COLO668 (cell line): ENCODE measurements around the gene CSDE1.
"Not testable (repeated sequence)": the region's sequence is repeated elsewhere in the genome, so short reads cannot be mapped to it uniquely, and the experiment has no call there.

Experiments
- DNase-seq: peaks from one replicate; lab custom pipeline; 2025; ENCODE audit not compliant: unreplicated experiment; lab: John Stamatoyannopoulos, UW

CSDE1 gene

DNA sequence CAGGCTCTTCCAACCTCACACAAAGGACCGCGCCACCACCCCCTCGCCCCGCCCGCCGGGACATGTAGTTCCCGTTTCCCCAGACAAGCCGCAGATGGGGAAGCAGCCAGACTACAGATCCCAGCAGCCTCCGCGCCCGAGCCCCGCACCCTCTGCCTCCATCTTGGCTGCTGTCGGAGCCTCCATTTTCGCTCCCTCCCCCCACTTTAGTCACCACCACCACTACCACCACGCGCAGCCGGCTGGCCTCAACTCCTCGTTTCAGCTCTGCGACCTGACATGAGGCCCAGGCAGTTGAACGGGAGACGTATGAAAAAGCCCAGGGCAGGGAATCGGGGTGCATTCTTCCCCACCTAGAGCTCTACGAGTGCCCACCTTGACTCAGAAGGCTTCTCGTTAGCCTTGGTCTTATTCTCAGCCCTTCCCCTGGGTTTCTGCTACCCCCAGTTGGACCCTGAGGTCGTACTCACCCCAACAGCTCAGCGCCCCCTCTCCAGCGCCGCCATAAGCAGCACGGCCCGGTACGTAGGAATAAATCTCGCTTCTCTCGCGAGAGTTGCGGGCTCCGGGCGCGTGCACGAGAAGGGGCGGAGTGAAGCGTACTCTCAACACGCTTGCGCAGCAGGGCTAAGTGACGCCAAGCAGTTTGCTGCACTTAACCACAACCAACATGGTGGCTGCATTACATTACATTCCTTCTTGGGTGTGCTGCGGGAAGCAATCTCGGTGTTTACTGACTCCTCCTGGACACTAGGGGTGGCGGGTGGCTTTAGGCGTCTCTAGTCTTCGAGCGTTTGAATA is at the start of gene CSDE1:
TSS of gene CSDE1 (minus strand) at position 530 of the 801 bp plus-strand sequence. CDS start 18,094 bp downstream, outside the sequence.
- DNase-seq = peak; percentile 98

DNA sequence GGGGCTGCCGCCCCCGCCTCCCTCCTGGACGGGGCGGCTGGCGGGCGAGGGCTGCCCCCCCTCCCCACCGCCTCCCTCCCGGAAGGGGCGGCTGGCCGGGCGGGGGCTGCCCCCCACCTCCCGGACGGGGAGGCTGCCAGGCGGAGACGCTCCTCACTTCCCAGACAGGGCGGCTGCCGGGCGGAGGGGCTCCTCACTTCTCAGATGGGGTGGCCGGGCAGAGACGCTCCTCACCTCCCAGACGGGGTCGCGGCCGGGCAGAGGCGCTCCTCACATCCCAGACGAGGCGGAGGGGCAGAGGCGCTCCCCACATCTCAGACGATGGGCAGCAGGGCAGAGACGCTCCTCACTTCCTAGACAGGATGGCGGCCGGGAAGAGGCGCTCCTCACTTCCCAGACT is 46.7 kb upstream of the CSDE1 start:
- not testable (repeated sequence) for DNase-seq

DNA sequence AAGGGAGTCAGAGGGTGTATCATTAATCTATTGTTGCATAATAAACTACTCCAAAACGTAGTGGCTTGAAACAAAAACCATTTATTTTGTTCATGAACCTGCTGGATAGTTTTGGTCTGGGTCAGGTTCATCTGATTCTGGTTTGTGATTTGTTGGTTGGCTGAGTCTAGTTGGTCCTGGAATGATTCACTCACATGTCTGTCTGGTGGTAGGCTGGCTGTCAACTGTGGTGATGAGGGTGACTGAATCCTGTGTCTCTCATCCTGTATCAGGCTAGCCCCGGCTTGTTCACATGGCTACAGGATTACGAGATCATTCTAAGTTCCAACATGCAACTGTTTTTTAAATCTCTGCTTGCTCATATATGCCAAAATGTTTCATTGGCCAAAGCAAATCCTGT is 45.2 kb upstream of the CSDE1 start:
- no peak for DNase-seq

DNA sequence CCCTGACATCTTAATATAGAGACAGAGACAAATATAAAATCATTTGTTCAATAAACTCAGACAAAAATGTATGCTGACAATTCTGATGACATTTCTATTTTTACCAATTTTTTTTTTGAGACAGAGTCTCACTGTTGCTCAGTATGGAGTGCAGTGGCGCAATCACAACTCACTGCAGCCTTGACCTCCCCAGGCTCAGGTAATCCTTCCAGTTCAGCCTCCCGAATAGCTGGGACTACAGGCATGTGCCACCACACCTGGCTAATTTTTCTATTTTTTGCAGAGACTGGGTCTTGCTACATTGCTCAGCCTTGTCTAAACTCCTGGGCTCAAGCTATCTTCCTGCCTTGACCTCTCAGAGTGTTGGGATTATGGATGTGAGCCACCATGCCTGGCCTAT is 36.3 kb upstream of the CSDE1 start:
- no peak for DNase-seq

DNA sequence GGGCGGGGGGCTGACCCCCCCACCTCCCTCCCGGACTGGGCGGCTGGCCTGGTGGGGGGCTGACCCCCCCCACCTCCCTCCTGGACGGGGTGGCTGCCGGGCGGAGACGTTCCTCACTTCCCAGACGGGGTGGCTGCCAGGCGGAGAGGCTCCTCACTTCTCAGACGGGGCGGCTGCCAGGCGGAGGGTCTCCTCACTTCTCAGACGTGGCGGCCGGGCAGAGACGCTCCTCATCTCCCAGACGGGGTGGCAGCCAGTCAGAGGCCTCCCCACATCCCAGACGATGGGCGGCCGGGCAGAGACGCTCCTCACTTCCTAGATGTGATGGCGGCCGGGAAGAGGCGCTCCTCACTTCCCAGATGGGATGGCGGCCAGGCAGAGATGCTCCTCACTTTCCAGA is 32.8 kb upstream of the CSDE1 start:
- not testable (repeated sequence) for DNase-seq

DNA sequence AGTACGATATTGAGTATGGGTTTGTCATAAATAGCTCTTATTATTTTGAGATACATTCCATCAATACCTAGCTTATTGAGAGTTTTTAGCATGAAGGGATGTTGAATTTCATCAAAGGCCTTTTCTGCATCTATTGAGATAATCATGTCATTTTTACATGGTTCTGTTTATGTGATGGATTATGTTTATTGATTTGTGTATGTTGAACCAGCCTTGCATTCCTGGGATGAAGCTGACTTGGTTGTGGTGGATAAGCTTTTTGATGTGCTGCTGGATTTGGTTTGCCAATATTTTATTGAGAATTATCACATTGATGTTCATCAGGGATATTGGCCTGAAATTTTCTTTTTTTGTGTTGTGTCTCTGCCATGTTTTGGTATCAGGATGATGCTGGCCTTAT is 28.7 kb upstream of the CSDE1 start:
- DNase-seq = not testable (repeated sequence)

DNA sequence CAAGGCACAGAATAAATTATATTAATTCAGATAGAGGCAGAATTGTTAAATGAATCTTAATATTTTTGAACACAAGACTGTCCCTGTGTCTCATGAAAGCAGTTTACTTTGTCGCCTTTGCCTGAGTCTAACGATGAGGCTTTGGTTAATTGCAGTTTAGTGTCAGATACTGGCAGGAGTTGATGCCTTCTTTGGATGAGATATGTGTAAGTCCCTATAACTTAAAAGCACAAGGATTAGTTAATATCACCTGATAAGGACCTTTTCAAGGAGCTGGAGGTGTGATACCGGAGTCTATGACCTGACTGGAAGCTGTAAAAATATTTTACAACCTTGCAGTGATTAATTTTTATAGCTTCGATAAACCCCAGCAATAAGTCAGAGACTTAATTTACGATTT is 24.7 kb upstream of the CSDE1 start:
- DNase-seq = no peak

DNA sequence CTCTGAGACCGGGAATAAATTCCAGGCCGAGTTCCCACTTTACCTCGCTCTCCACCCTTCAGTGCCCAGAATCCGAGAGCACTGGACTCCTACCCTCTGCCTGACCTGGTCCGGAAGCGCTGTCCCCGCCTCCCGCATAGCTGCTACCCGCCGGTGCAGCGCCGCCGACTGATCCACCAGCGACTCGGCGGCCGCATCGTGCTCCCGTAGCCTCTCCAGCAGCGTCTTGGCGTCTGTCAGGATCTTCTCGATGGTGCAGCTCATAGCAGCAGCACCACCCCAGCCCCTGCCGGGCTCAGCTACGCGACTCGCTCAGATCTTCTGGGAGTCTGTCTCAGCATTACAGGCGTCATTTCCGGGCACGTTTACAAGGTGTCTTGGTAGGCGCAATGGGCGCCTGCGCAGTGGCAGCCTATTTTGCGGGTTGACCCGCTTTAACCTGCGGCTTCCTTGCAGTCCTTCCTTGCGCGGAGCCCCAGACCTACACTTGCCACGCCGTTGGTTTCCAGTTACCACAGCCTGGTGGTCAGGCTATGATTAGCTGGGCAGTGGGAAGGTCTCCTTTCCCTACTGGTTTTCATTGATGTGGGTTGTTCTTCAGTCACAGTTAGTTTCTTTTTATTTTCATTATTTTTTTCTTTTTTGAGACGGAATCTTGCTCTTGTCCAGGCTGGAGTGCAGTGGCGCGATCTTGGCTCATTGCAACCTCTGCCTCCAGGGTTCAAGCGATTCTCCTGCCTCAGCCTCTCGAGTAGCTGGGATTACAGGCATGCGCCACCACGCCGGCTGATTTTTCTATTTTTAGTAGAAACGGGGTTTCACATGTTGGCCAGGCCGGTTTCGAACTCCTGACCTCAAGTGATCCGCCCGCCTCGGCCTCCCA is 22.8 kb upstream of the CSDE1 start, which contains the start of gene SIKE1:
TSS of gene SIKE1 (minus strand) at position 342 of the 883 bp plus-strand sequence. CDS start at position 264, 78 bp downstream.
- DNase-seq = peak; percentile 91

DNA sequence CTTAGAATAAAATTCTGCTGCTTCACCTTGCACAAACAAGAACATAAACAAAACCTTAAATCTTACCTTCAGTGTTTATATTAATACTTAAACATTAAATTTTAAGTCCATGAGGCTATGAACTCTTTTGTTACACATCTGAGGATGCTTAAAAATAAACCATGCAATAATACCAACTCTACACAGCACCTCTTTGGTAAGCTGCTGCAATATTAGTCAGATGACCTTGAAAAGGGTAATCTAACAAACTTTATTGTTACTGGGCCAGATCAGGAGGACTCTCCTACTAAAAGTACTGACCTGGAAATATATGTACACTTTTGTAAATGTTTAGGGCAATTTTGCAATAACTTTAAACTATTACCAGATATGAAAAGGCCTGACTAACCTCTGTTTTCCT is 21.9 kb upstream of the CSDE1 start:
- no peak for DNase-seq

DNA sequence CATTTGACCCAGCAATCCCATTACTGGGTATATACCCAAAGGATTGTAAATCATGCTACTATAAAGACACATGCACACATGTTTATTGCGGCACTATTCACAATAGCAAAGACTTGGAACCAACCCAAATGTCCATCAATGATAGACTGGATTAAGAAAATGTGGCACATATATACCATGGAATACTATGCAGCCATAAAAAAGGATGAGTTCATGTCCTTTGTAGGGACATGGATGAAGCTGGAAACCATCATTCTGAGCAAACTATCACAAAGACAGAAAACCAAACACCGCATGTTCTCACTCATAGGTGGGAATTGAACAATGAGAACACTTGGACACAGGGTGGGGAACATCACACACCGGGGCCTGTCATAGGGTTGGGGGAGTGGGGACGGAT is 18.9 kb upstream of the CSDE1 start:
- not testable (repeated sequence) for DNase-seq

DNA sequence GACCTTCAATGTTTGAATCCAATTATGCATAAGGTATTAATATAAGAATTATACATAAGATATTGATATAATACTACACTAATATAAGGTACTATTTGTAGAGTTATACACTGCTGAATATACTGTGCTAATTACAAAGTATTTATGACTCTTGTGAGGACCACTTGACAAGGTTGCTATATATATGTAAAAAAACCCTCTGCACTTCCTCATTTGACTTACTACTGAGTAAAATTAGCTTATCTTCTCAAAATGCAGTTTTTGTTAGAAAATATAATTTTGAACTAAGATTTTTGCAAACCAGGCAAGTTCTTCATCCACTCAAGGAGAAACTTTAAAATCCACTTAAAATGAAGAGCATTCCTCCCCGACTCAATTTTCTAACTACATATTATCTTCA is 14.2 kb upstream of the CSDE1 start:
- DNase-seq = no peak

DNA sequence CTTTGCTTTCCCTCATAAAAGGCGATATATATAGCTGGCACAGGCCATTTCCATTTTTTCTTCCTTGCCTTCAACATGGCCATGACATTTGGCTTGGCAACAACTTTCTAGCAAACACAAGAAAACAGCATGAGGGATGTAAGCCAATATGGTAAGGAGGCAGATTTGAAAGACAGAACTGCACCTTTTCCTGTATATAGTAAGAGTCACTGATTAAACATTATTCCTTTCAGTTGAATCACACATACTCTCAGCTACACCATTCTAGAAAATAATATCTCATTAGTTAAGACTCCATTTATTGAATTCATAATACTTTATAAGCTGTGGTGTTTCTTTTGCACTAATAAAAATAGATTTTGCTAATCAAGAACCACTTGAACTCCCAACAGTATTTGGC is 13.2 kb upstream of the CSDE1 start:
- DNase-seq = no peak

DNA sequence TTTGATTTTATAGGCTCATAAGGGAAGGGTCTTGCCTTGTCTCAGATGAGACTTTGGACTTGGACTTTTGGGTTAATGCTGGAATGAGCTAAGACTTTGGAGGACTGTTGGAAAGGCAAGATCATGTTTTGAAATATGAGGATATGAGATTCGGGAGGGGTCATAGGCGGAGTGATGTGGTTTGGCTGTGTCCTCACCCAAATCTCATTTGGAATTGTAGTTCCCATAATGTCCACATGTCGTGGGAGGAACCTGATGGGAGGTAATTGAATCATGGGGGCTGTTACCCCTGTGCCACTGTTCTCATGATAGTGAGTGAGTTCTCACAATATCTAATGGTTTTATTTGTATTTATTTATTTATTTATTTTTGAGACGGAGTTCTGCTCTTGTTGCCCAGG is 6.9 kb upstream of the CSDE1 start:
- no peak for DNase-seq

DNA sequence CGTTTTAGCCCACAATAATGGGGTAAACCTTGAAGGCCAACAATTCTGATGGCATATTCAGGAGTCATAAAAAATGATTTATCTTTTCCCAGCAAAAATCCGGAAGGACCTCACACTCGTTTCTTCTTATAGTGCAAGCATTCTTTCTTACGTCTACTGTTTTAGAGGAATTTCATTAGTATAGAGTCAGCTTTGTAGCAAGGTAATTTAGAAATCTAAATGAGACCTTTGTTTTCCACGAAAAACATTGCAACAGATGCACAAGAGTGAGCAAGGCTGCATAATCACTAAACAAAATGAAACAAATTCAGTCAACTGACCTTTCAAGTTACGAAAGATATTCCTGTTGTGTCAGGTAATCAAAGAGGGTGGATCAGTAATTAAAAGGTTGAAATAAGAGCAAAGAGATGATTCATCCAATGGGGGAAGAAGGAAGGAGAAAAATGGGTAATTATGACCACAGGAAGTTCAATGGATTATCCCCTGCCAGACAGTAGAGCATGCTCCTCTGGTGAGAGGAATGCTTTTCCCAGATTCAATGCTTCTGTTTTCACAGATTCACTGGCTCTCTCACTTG is 560 bp upstream of the CSDE1 start:
- no peak for DNase-seq

DNA sequence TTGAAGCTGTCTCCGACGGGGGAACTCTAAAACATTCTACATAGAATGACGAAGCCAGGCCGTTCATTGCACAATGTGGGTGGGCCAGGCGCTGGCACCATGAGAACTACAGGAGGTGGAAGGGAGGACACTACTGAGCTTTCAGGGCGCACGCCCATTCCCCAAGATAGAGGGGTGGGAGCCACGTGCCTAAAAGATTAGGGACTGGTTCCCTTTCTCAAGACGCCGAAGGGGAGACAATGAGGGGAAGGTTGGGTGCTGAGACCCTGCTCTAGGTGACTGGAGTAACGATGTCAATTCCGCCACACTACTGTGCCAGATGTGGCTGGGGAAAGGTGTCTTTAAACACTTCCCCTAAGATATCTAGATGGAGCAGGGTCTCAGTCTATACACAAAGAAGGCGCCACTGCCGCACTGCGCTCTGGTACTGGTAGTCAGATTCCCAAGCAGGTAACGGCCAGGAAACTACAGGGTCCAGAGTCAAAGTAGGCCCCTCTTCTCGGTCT is 782 bp downstream of the CSDE1 start:
- DNase-seq = peak; percentile 32

DNA sequence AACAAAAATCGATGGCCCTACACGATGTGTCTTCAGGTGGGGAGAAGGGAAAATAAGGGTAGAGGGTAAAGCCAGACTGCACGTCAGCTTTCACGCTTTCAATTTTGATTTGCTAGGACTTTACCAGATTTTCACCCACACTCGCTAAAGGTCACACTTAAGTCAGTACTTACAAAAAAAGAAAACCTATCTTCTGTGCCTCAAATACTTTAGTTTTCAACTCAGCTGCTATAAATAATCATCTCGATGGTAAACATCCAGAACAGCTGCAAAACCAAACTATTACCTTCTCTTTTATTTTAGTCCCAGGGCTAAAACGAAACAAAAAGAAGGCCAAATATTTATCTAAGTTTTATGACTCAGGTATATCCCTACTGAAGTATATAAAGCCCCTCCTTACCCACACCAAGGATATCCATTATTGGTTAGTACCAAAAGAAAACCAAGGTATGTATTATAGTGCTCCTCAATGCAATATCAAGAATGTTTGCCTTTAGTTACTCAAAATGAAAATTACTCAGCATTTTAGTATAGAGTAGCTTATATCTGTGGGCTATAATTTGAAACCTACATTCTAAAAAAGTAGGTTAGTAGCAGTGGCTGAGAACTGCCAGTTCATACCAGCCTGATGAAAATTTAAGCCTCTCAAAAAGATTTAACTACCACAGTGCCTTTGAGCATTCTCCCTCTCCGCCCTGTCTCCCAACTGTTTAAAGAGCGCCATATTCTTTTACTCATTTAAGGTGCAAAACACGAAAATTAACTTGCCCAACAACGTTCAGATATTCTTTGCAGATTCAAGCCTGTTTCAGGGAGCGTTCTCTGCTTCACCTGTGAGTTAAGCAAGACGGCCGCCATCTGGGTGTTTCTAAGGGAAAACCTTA is 1.5 kb downstream of the CSDE1 start:
- no peak for DNase-seq

DNA sequence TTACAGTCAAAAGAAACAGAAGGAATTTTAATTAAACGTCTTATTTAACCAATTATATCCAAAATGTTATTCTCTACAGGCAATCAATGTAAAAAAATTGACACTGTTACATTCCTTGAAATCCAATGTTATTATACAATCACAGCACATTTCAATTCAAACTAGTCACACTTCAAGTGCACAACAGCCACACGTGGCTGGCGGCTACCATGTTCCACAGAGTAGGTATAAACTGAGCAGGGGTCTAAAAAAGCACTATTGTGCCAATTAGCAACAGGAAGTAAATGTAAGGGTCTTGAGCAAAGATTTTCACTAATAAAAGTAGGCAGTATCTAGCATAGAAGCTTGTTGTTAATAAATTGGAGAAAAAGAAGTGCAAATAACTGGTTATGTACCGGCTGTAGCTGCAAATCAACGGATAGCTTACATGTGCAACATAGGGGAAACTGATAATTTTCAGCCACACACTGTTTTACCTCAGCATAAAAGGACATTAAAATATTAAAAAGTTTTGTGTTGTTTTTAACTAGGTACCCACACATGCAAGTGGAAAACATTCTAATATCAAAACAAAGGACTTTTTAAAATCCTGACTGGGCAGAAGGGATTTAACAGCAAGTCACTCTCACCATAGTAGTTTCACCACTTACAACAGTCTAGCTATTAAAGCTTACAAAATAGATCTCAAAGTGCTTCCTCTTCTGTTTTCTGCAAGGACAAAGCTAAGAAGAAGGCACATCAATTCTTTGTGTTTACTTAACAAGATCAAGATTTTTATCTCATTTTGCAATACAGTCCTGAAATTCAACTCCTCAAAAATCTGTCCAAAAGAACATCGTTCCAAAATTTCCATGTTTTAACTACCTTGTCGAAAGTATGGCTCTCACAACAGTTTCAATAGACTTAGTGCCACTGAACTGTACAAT is 2.5 kb downstream of the CSDE1 start:
- no peak for DNase-seq

DNA sequence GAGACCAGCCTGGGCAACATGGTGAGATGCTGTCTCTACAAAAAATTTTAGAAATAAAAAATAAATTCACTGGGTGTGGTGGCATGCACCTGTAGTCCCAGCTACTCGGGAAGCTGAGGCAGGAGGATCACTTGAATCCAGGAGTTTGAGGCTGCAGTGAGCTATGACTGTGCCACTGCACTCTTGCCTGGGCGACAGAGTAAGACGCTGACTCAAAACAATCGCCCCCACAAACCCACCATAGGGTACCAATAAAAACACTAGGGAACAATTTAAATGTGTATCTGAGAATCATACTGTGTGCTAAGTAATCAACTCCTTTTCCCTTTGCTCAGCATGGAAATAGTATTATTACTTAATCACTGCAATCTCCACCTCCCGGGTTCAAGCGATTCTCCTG is 4.1 kb downstream of the CSDE1 start:
- not testable (repeated sequence) for DNase-seq

DNA sequence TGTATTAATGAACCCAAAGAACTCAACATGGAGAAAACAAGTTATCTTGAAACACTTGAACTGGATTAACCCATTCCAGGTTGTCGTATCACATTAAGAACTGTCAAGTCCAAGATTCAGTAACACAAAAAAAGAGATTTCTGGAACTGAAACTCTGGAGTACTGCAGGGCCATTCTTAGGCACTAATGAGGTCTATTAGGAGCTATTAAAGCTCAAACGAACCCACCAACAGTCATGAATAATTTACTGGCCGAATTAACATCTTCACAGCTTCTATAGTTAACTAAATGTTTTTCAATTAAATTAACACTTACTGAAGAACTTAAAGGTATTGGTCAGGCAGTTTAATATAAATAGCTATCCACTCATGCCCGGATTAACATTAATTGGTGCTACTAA is 4.6 kb downstream of the CSDE1 start:
- no peak for DNase-seq
